GM21576 (cell line): Measurements from ENCODE around the gene ICAM5.
"Not testable (repeated sequence)": the region's sequence is repeated elsewhere in the genome, so short reads cannot be mapped to it uniquely, and the experiment has no call there.

Source experiments
- ATAC-seq: cut with Tn5 transposase; IDR thresholded peaks from one replicate; pipeline ENCODE4 v1.9.1; 2021; ENCODE audit warnings: mild to moderate bottlenecking, moderate library complexity; ENCODE audit not compliant: unreplicated experiment

The ICAM5 gene, protein sequence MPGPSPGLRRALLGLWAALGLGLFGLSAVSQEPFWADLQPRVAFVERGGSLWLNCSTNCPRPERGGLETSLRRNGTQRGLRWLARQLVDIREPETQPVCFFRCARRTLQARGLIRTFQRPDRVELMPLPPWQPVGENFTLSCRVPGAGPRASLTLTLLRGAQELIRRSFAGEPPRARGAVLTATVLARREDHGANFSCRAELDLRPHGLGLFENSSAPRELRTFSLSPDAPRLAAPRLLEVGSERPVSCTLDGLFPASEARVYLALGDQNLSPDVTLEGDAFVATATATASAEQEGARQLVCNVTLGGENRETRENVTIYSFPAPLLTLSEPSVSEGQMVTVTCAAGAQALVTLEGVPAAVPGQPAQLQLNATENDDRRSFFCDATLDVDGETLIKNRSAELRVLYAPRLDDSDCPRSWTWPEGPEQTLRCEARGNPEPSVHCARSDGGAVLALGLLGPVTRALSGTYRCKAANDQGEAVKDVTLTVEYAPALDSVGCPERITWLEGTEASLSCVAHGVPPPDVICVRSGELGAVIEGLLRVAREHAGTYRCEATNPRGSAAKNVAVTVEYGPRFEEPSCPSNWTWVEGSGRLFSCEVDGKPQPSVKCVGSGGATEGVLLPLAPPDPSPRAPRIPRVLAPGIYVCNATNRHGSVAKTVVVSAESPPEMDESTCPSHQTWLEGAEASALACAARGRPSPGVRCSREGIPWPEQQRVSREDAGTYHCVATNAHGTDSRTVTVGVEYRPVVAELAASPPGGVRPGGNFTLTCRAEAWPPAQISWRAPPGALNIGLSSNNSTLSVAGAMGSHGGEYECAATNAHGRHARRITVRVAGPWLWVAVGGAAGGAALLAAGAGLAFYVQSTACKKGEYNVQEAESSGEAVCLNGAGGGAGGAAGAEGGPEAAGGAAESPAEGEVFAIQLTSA

DNA sequence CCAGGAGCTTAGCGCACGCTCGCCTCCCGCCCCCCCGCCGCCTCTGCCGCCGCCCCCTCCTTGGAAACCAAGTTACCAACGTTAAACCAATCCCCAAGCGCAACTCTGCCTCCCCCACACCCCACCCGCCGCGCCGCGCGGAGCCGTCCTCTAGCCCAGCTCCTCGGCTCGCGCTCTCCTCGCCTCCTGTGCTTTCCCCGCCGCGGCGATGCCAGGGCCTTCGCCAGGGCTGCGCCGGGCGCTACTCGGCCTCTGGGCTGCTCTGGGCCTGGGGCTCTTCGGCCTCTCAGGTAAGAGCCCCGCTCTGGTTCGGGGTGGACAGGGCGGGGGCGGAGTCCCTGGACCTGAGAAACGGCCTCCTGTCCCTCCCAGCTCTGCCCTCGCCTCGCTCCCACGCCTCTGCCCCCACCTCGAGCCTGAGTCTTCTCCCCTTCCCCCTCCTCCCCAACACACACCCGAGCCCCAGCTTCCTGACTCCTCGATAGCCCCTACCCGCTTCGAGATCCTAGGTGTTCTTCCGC lies at the start of gene ICAM5:
Gene ICAM5, plus strand, starts transcription at position 117 of the 521 bp plus-strand sequence. Its CDS starts 92 bp downstream, at position 209.
- no peak for ATAC-seq

DNA sequence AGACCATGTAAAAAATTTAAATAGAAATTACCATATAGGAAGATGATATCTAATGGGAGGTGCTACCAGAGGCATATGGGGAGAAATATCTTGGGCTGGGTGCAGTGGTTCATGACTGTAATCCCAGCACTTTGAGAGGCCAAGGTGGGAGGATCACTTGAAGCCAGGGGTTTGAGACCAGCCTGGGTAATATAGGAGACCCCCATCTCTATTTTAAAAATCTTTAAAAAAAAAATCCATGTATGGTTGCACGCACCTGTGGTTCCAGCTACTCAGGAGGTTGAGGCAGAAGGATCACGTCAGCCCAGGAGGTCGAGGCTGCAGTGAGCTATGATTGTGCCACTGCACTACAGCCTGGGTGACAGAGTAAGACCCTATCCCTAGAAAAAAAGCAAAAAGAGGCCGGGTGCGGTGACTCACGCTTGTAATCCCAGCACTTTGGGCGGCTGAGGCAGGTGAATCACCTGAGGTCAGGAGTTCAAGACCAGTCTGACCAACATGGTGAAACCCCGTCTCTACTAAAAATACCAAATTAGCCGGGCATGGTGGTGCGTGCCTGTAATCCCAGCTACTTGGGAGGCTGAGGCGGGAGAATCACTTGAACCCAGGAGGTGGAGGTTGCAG lies 47.8 kb upstream of the ICAM5 start:
- ATAC-seq, result not testable (repeated sequence)

DNA sequence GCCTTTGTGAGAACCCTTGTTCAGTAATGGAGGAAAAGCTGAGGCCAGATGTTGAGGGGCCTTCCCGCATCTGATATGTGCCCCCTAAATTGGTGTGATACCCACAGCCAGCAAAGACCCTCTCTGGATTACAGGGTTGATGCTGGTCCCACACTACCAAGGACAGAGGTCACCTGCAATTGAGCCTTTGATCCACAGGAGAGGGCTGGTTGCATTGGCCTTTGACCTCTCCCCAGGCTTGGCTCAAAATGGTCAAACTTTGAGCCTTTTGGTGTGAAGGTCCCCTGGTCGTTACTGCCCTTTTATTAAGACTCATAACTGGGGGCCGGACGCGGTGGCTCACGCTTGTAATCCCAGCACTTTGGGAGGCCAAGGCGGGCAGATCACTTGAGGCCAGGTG lies 46.1 kb upstream of the ICAM5 start:
- ATAC-seq, result no peak

DNA sequence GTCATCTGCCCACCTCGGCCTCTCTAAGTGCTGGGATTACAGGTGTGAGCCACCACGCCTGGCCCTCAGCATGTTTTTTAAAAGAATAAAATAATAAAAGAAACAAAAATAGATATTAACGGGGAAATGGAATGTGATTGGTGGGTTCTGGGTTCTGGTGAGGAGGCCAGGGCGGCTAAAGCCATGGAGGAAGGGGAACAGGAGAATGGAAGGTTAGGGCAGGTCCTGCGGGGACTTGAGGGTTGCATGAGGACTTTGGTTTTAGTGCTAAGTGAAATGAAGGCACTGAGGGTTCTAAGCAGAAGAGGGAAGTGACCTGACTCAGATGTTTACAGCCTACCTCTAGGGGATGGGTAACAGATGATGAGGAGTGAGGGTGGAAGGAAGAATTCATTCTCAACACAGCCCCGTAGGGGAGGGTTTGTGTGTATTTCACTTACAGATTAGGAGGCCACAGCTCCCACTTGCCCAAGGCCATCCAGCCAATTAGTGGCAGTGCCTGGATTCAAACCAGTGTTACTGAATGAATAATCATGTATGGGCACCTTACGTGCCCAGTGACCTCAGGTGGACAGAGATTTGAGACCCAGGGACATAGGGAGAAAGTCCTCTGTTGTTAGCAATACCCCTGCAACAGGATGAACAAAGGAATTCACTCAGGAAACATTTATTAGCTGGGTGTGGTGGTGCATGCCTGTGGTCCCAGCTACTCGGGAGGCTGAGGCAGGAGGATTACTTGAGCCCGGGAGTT lies 44.4 kb upstream of the ICAM5 start:
- ATAC-seq, result no peak

DNA sequence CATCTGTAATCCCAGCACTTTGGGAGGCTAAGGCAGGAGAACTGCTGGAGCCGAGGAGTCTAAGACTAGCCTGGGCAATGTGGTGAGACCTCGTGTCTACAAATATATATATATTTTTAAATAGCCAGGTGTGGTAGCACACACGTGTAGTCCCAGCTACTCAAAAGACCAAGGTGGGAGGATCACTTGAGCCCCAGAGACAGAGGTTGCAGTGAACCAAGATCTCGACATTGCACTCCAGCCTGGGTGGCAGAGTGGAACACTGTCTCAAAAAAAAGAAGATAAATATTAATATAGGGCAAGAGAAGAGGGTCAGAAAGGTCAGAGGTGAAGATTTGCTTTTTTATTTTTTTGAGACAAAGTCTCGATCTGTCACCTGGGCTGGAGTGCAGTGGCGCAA lies 43.2 kb upstream of the ICAM5 start:
- ATAC-seq, result no peak

DNA sequence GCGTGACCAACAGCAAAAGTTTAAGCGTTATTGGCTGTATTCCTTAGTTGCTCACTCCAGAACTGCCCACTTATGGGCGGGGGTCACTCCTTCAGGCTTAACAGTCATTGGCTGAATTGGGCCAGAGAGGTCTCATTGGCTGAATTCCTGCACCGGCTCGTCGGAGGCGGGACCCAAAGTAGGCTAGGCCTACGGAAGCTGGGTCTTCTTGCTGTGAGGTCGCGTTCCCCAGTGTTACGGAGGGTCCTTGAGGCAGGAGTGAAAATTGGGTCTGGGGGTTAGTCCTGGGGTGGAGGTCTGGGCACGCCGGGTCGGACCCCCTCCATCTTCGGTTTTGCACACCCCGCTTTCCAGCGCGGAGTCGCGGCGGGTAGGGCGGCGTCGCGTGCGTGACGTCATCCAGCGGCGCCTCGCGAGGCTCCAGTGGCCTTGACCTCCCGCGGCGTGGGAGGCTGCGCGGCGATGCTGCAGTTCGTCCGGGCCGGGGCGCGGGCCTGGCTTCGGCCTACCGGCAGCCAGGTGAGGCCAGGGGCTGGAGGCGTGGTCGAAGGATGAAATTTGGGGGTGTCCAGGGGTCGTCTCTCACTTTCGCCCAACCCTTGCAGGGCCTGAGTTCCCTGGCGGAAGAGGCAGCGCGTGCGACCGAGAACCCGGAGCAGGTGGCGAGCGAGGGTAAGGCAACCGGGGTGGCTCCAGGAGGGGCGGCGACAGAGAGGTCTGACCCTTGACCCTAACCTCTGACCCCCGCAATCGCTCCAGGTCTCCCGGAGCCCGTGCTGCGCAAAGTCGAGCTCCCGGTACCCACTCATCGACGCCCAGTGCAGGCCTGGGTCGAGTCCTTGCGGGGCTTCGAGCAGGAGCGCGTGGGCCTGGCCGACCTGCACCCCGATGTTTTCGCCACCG lies 37.7 kb upstream of the ICAM5 start, which contains the start of gene MRPL4:
Gene MRPL4, plus strand, starts transcription at position 423 of the 903 bp plus-strand sequence. Its CDS starts 40 bp downstream, at position 463.
- peak; percentile 85 for ATAC-seq

DNA sequence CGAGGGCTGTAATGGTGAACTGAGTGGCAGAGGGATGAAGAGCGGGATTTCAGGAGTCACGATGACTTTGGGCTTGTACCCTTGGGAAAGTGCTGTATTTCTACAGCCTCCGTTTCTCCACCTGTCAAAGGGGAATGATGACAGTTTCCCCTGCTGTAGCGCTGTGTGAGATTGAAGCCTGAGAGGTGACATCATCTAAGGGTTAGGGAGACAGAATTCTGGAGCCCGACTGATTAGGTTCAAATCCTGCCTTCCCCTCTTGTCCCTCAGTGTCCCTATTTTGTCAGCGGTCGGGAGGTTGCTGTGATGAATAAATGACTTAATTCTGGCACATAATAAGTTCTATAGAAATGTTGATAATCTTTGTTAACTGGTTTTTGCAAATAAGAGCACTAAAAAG lies 37.0 kb upstream of the ICAM5 start:
- ATAC-seq, result no peak

DNA sequence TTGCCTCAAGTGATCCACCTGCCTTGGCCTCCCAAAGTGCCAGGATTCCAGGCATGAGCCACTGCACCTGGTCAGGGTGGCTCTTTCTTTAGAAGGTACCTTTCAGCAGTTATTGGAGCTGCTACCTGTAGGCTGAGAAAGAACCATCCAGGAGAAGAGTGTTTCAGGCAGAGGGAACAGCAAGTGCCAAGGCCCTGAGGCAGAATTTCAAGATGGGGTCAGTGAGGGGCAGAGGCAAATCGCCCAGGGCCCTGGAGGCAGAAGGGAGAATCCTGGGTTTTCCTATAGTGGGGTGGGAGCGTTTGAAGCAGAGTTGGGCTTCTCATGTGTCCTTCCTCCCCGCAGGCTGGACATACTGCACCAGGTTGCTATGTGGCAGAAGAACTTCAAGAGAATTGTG lies 35.5 kb upstream of the ICAM5 start:
- ATAC-seq, result no peak

DNA sequence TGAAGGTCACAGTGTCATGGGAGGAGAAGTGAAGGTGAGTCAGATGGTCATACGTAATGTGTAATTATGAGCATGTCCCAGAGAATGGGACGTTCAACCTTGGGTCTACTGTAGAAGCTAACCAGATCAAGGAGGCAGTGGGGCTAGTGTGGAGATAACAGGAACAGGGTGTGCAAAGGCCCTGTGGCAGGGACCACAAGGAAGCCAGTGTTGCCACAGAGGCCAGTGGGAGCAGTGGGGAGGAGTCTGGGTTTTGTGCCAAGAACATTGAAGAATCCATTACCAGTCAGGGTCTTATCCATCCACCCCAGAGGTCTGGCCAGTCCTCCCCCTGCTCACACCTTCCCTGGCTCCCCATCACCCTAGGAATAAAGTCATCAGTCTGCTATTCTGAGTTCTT lies 34.4 kb upstream of the ICAM5 start:
- ATAC-seq, result no peak

DNA sequence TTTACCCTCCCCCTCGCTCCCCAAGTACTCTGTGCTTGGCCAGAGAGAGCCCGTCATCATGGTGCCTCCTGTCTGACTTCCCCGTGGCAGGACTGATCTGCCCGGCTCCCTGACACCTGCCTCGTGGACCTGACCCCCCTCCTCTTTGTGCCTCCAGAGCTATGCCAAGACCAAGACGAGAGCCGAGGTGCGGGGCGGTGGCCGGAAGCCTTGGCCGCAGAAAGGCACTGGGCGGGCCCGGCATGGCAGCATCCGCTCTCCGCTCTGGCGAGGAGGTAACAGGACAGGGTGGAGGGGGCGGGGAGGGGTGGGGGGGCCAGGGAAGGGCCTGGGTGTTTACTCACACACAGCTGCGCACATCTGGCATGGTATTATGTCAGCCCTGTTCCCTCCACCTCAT lies 33.2 kb upstream of the ICAM5 start:
- no peak for ATAC-seq

DNA sequence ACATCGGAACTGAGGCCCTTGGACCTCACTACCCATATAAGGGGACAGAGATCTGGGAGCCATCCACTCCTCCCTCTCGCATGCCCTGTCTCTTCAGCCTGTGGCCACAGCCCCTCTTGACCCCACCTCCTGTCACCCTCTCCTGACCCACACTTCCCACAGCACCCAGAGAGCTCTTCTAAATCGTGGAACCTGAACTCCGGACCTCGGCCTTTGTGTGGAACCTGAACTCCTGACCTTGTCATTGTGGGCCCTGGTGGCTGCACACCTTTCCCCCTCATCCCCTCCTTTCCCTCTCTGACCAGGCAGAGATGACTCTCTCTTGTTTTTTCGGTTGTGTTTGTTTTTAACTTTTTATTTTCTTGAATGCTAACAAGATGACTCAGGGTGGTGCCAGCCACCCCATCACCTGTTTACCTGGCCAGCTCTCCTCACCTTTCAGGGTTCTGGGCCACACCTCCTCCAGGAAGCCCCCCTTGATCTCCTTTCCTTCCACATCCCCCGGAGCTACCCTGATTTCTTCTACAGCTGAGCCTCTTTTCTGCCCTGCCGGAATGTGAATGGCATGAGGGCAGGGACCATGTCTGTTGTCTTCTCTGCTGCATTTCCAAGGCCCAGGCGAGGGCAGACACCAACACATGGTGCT lies 32.7 kb upstream of the ICAM5 start:
- ATAC-seq, result no peak

DNA sequence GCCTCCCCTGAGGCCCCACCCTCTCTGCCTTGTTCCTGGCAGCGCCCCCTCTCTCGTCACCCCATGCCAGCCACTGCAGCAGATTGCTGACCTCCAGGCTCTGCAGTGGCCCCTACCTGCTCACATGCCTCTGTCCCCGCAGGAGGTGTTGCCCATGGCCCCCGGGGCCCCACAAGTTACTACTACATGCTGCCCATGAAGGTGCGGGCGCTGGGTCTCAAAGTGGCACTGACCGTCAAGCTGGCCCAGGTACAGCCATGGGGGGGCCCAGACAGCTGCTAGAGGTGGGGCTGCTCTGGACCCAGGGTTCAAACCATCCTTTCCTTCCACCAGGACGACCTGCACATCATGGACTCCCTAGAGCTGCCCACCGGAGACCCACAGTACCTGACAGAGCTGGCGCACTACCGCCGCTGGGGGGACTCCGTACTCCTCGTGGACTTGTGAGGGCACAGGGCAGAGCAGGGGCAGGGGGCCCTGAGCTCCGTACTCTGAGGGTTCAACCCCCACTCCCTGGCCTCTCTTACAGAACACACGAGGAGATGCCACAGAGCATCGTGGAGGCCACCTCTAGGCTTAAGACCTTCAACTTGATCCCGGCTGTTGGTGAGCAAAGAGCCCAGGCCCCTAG lies 31.6 kb upstream of the ICAM5 start:
- no peak for ATAC-seq

DNA sequence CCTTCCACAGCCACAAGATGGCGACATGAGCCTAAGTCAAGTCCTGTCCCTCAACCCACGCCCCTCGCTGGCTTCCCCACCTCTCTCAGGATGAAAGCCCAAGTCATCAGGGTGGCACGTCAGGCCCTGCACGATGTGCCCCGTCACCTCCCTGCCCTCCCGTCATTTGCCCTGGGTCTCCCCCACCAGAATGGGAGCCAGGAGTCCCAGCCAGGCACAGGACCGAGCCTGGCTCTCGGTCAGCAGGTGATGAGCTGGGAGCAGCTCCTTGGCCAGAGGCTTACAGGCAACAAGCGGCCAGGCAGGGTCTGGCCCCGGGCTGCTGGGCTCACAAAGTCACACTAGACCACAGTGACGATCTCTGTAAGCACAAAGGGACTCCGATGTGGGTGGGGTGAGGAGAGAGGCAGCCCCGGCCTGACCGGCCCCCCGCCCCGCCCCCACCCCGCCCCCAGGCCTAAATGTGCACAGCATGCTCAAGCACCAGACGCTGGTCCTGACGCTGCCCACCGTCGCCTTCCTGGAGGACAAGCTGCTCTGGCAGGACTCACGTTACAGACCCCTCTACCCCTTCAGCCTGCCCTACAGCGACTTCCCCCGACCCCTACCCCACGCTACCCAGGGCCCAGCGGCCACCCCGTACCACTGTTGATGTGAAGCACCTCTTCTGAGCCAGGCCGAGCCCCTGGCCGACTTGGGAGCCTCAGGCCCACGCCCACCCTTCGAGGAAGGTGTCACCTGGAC lies 30.4 kb upstream of the ICAM5 start:
- no peak for ATAC-seq

DNA sequence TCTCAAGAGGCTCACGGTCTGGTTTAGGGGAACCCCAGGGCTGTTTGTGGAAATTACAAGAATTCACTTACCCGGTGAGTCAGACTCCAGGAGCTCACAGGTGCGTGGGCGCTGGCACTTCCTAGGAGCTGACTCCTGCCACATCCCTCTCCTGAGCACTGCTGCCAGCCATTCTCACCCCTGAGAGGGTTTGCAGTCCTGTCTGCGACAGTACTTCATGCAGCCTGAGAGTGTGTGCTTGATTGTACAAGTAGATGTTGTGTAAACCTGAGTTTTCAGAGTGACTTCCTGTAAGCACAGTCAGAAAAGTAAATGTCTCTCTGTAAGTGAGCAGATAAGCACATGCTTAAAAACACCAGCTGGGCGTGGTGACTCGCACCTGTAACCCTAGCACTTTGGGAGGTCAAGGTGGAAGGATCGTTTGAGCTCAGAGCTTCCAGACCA lies 29.6 kb upstream of the ICAM5 start:
- no peak for ATAC-seq

DNA sequence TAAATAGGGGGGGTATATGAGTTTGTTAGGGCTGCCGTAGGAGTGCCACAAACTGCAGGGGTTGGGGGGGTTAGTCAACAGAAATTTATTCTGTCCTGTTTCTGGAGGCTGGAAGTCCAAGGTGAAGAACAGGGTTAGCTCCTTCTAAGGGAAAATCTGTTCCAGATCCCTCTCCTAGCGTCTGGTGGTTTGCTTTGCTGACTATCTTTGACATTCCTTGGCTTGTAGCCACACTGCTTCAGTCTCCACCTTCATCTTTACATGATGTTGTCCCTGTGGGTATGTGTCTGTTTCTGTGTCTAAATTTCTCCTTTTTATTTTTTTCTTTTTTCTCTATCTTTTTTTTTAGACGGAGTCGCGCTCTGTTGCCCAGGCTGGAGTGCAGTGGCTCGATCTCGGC lies 27.0 kb upstream of the ICAM5 start:
- ATAC-seq, result no peak

DNA sequence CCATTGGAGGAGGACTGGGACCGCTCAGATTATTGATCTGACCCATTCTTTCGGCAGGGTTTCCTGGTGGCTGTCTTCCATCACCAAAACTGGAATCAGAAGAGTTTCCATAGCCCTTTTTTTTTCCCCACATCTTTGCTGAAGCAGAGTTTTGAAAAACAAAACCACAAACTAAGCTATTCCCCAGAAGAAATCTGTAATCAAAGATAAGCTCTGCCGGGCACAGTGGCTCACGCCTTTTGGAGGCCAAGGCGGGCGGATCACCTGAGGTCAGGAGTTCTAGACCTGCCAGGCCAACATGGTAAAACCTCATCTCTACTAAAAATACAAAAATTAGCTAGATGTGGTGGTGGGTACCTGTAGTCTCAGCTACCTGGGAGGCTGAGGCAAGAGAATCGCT lies 23.0 kb upstream of the ICAM5 start:
- no peak for ATAC-seq

DNA sequence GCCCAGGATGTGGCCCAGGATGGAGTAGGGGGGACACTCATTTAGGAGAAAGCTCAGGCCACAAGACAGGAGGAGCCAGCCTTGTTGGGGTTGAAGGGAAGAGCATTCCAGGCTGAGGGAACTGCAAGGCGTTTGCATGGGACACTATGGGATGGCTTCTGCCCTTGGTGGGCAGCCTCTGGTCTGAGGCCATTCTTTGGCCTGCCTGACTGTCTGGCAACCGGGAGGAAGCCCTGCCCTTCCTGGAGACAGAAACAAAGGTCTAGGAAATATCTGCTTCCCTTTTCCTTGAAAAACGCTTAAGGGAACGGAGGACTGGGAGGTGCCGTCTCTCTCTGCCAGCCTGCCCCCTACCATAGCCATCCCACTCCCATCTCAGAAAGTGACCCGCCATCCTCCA lies 21.7 kb upstream of the ICAM5 start:
- no peak for ATAC-seq
